Measurements from ENCODE around the gene OSBPL1A. TPM values are rescaled to one million over a fixed set of nuclear protein-coding genes. Genes with fewer than 3 reads are reported as not detected.

OSBPL1A gene
- total RNA-seq, 1 donor from 2014 or later, result 50.6 TPM

- intact Hi-C loops (cut with DNase I), result no loop called here
- Histone ChIP-seq H3K27me3 (ENCODE audit: low read depth) (peaks cover 9% of the 10 kb centered on the region), H3K4me1 (peaks cover 9% of the 10 kb centered on the region), H3K9me3 (no peaks in the 10 kb centered on the region), H3K36me3 (no peaks in the 10 kb centered on the region), H3K27ac (no peak overlapping the region), H3K4me3 (peak overlapping the region; percentile 55)
- no peak for TF ChIP-seq CTCF (IDR thresholded peaks at IDR 0.05)
- ATAC-seq (peak; percentile 9 to 17), DNase-seq (no peak)
These were observed 259.2 kb downstream of the OSBPL1A start for GRCh38 chr18:24138409-24138788.

GRCh38 chr18:24136967-24137373, 260.7 kb downstream of the OSBPL1A start:
- Histone ChIP-seq H3K4me1 (peaks cover 9% of the 10 kb centered on the region), H3K36me3 (peaks cover 10% of the 10 kb centered on the region), H3K27ac (no peak overlapping the region), H3K27me3 (ENCODE audit: low read depth) (peaks cover 9% of the 10 kb centered on the region), H3K4me3 (no peak overlapping the region), H3K9me3 (no peaks in the 10 kb centered on the region)
- intact Hi-C loops (cut with DNase I), result no loop called here
- ATAC-seq (no peak), DNase-seq (no peak)
- TF ChIP-seq CTCF (IDR thresholded peaks at IDR 0.05), result no peak

GRCh38 chr18:24130494-24130893, 267.1 kb downstream of the OSBPL1A start:
- TF ChIP-seq CTCF (IDR thresholded peaks at IDR 0.05), result no peak
- Histone ChIP-seq H3K4me1 (peaks cover 19% of the 10 kb centered on the region), H3K4me3 (no peak overlapping the region), H3K36me3 (peaks cover 56% of the 10 kb centered on the region), H3K27me3 (ENCODE audit: low read depth) (no peaks in the 10 kb centered on the region), H3K27ac (no peak overlapping the region), H3K9me3 (no peaks in the 10 kb centered on the region)
- ATAC-seq (peak; percentile 39 to 44), DNase-seq (no peak)
- intact Hi-C loops (cut with DNase I), result no loop called here

GRCh38 chr18:24128700-24129099, 268.9 kb downstream of the OSBPL1A start:
- peak in 1 of 2 donors; percentile 70 for ATAC-seq
- Histone ChIP-seq H3K27me3 (ENCODE audit: low read depth) (no peaks in the 10 kb centered on the region), H3K4me1 (peaks cover 19% of the 10 kb centered on the region), H3K27ac (no peak overlapping the region), H3K4me3 (no peak overlapping the region), H3K36me3 (peaks cover 68% of the 10 kb centered on the region), H3K9me3 (no peaks in the 10 kb centered on the region)
- TF ChIP-seq CTCF (IDR thresholded peaks at IDR 0.05), result no peak
- intact Hi-C loops (cut with DNase I), result no loop called here
- DNase-seq, result no peak

GRCh38 chr18:24127735-24128134, 269.9 kb downstream of the OSBPL1A start:
- Histone ChIP-seq H3K36me3 (peaks cover 66% of the 10 kb centered on the region), H3K9me3 (no peaks in the 10 kb centered on the region), H3K4me3 (no peak overlapping the region), H3K27ac (no peak overlapping the region), H3K27me3 (ENCODE audit: low read depth) (no peaks in the 10 kb centered on the region), H3K4me1 (peaks cover 19% of the 10 kb centered on the region)
- intact Hi-C loops (cut with DNase I), result no loop called here
- no peak for TF ChIP-seq CTCF (IDR thresholded peaks at IDR 0.05)
- DNase-seq (no peak), ATAC-seq (no peak)
